Mammary epithelial cell (primary cell): ENCODE results near the gene SCYL1.

Source experiments
- EZH2 ChIP-seq: IDR thresholded peaks from 2 replicates; pipeline ENCODE4 v1.6.1; 2012; ENCODE audit warnings: low read length, inconsistent platforms, borderline replicate concordance
- TF ChIP-seq, protein P1 (sequence below), 2 donors: IDR thresholded peaks in 1 of 2; conservative IDR thresholded peaks in 1 of 2; 2 replicates each; pipeline ENCODE4 v1.5.1; 2011 to 2012; ENCODE audit warnings: inconsistent platforms in 2 of 2, low read length in 2 of 2, mild to moderate bottlenecking in 2 of 2, control low read depth in 1 of 2, low read depth in 1 of 2; ENCODE audit not compliant: insufficient read depth in 1 of 2; ENCODE audit errors: extremely low read depth in 1 of 2

- TF ChIP-seq, protein P1, sequence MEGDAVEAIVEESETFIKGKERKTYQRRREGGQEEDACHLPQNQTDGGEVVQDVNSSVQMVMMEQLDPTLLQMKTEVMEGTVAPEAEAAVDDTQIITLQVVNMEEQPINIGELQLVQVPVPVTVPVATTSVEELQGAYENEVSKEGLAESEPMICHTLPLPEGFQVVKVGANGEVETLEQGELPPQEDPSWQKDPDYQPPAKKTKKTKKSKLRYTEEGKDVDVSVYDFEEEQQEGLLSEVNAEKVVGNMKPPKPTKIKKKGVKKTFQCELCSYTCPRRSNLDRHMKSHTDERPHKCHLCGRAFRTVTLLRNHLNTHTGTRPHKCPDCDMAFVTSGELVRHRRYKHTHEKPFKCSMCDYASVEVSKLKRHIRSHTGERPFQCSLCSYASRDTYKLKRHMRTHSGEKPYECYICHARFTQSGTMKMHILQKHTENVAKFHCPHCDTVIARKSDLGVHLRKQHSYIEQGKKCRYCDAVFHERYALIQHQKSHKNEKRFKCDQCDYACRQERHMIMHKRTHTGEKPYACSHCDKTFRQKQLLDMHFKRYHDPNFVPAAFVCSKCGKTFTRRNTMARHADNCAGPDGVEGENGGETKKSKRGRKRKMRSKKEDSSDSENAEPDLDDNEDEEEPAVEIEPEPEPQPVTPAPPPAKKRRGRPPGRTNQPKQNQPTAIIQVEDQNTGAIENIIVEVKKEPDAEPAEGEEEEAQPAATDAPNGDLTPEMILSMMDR (conservative IDR thresholded peaks at IDR 0.05 in 1 of 2, IDR thresholded peaks at IDR 0.05 in 1 of 2; ENCODE audit: extremely low read depth in 1 of 2, insufficient read depth in 1 of 2, low read depth in 1 of 2, low read length in 2 of 2), result no peak
- no peak for TF ChIP-seq EZH2
These were observed 17.9 kb upstream of the SCYL1 start for GRCh38 chr11:65506772-65507505.
